HEK293 (cell line): ENCODE data around the gene COL9A3.

Experiments
- CTCF ChIA-PET: fragments of 350-600 bp; formaldehyde crosslinking; extraction: SDS; loops from one replicate; lab custom pipeline; 2021; ENCODE audit warnings: antibody characterized with exemption; lab: Yijun Ruan, JAX
- POLR2A ChIA-PET: fragments of 300-600 bp; formaldehyde crosslinking; extraction: SDS; loops from one replicate; lab custom pipeline; 2020; ENCODE audit warnings: antibody characterized with exemption, inconsistent platforms; lab: Yijun Ruan, JAX
- H3K27ac ChIP-seq: fragments of 200-500 bp; sonication (Bioruptor generic); 2 replicates; pipeline ENCODE4 v1.5.1; 2014; ENCODE audit warnings: low read depth, low read length, control low read depth, inconsistent platforms; ENCODE audit errors: extremely low read depth
- H3K36me3 ChIP-seq, 2 experiments: fragments of 200-500 bp in 1 of 2; sonication (Bioruptor generic) in 1 of 2; 1 replicate in 1 of 2; 2 replicates in 1 of 2; pipeline ENCODE4 v1.5.1; 2014 to 2017; ENCODE audit warnings: inconsistent platforms in 2 of 2, low read length in 2 of 2; ENCODE audit not compliant: control insufficient read depth in 2 of 2, insufficient read depth in 1 of 2
- H3K4me1 ChIP-seq: fragments of 200-500 bp; sonication (Bioruptor generic); 2 replicates; pipeline ENCODE4 v1.5.1; 2014; ENCODE audit warnings: mild to moderate bottlenecking, low read length, inconsistent platforms; ENCODE audit not compliant: control insufficient read depth, insufficient read depth
- H3K4me3 ChIP-seq: 2 replicates; pipeline ENCODE4 v1.5.1; 2011; ENCODE audit warnings: low read depth, mild to moderate bottlenecking, control low read depth, low read length, moderate library complexity
- H3K9me3 ChIP-seq: fragments of 200-500 bp; sonication (Bioruptor generic); 2 replicates; pipeline ENCODE4 v1.5.1; 2014; ENCODE audit warnings: low read depth, low read length, inconsistent platforms; ENCODE audit not compliant: control insufficient read depth, insufficient read depth
- GLIS1 ChIP-seq: fragments of 450-650 bp; formaldehyde crosslinking; IDR thresholded peaks from 2 replicates; pipeline ENCODE4 v1.5.1; 2016; ENCODE audit warnings: missing biosample characterization, missing genetic modification characterization
- KLF7 ChIP-seq: fragments of 450-650 bp; formaldehyde crosslinking; IDR thresholded peaks from 2 replicates; pipeline ENCODE4 v1.5.1; 2016; ENCODE audit warnings: missing biosample characterization, missing genetic modification characterization, borderline replicate concordance
- MZF1 ChIP-seq: fragments of 450-650 bp; formaldehyde crosslinking; IDR thresholded peaks from 2 replicates; pipeline ENCODE4 v1.5.1; 2017; ENCODE audit warnings: missing biosample characterization, missing genetic modification characterization, borderline replicate concordance
- PRDM1 ChIP-seq: fragments of 450-650 bp; formaldehyde crosslinking; IDR thresholded peaks from 2 replicates; pipeline ENCODE4; 2016; ENCODE audit warnings: missing biosample characterization, missing genetic modification characterization
- SCRT2 ChIP-seq: fragments of 450-650 bp; formaldehyde crosslinking; IDR thresholded peaks from 2 replicates; pipeline ENCODE4 v1.5.1; 2016; ENCODE audit warnings: missing biosample characterization, missing genetic modification characterization
- YY1 ChIP-seq: fragments of 450-650 bp; formaldehyde crosslinking; IDR thresholded peaks from 2 replicates; pipeline ENCODE4 v1.5.1; 2018; ENCODE audit warnings: missing biosample characterization, missing genetic modification characterization
- ZBTB8A ChIP-seq: fragments of 450-650 bp; formaldehyde crosslinking; IDR thresholded peaks from 2 replicates; pipeline ENCODE4 v1.5.1; 2016; ENCODE audit warnings: missing biosample characterization, missing genetic modification characterization
- ZNF175 ChIP-seq: fragments of 450-650 bp; formaldehyde crosslinking; IDR thresholded peaks from 2 replicates; pipeline ENCODE4 v1.5.1; 2016; ENCODE audit warnings: missing biosample characterization, missing genetic modification characterization
- ZNF214 ChIP-seq: fragments of 450-650 bp; formaldehyde crosslinking; IDR thresholded peaks from 2 replicates; pipeline ENCODE4 v1.5.1; 2017; ENCODE audit warnings: missing biosample characterization, mild to moderate bottlenecking, missing genetic modification characterization, borderline replicate concordance
- ZNF221 ChIP-seq: fragments of 450-650 bp; formaldehyde crosslinking; IDR thresholded peaks from 2 replicates; pipeline ENCODE4 v1.5.1; 2017; ENCODE audit warnings: missing biosample characterization, missing genetic modification characterization, borderline replicate concordance
- ZNF354C ChIP-seq: fragments of 450-650 bp; formaldehyde crosslinking; IDR thresholded peaks from 2 replicates; pipeline ENCODE4 v1.5.1; 2016; ENCODE audit warnings: missing biosample characterization, missing genetic modification characterization, low read depth, borderline replicate concordance
- ZNF37A ChIP-seq: fragments of 450-650 bp; IDR thresholded peaks from 2 replicates; pipeline ENCODE4 v1.5.1; 2018; ENCODE audit warnings: missing biosample characterization, missing genetic modification characterization
- ZNF423 ChIP-seq: fragments of 450-650 bp; formaldehyde crosslinking; IDR thresholded peaks from 2 replicates; pipeline ENCODE4 v1.5.1; 2016; ENCODE audit warnings: missing biosample characterization, missing genetic modification characterization
- ZNF426 ChIP-seq: fragments of 450-650 bp; formaldehyde crosslinking; IDR thresholded peaks from 2 replicates; pipeline ENCODE4 v1.5.1; 2017; ENCODE audit warnings: missing biosample characterization, missing genetic modification characterization, mild to moderate bottlenecking, inconsistent platforms, moderate library complexity
- ZNF514 ChIP-seq: fragments of 450-650 bp; formaldehyde crosslinking; IDR thresholded peaks from 2 replicates; pipeline ENCODE4 v1.5.1; 2016; ENCODE audit warnings: missing biosample characterization, missing genetic modification characterization
- ZNF529 ChIP-seq: fragments of 450-650 bp; formaldehyde crosslinking; IDR thresholded peaks from 2 replicates; pipeline ENCODE4 v1.5.1; 2017; ENCODE audit warnings: missing genetic modification characterization, missing biosample characterization; ENCODE audit not compliant: insufficient replicate concordance
- ZNF596 ChIP-seq: fragments of 450-650 bp; IDR thresholded peaks from 2 replicates; pipeline ENCODE4 v1.5.0; 2018; ENCODE audit warnings: missing biosample characterization, mild to moderate bottlenecking, missing genetic modification characterization, moderate library complexity
- ZNF639 ChIP-seq: fragments of 450-650 bp; formaldehyde crosslinking; IDR thresholded peaks from 2 replicates; pipeline ENCODE4 v1.5.1; 2016; ENCODE audit warnings: missing biosample characterization, missing genetic modification characterization
- ZNF747 ChIP-seq: fragments of 450-650 bp; formaldehyde crosslinking; IDR thresholded peaks from 2 replicates; pipeline ENCODE4 v1.5.1; 2016; ENCODE audit warnings: missing biosample characterization, missing genetic modification characterization
- ZNF76 ChIP-seq: fragments of 450-650 bp; formaldehyde crosslinking; IDR thresholded peaks from 2 replicates; pipeline ENCODE4; 2016; ENCODE audit warnings: low read depth, missing biosample characterization, missing genetic modification characterization, borderline replicate concordance
- ZXDB ChIP-seq: fragments of 450-650 bp; formaldehyde crosslinking; IDR thresholded peaks from 2 replicates; pipeline ENCODE4 v1.5.1; 2016; ENCODE audit warnings: missing biosample characterization, missing genetic modification characterization
- TF ChIP-seq, protein P1 (sequence below): fragments of 450-650 bp; formaldehyde crosslinking; IDR thresholded peaks from 2 replicates; pipeline ENCODE4 v1.5.1; 2017; ENCODE audit warnings: missing biosample characterization, missing genetic modification characterization
- TF ChIP-seq, protein P2 (sequence below): fragments of 450-650 bp; formaldehyde crosslinking; IDR thresholded peaks from 2 replicates; pipeline ENCODE4 v1.5.1; 2016; ENCODE audit warnings: missing biosample characterization, missing genetic modification characterization

Gene COL9A3

GRCh38 chr20:62888406-62888805, 71.6 kb downstream of the COL9A3 start:
- POLR2A ChIA-PET, result interaction anchor here (0.6 to 1.0 kb wide), 3 partner anchors 9 to 51 kb away, joined by 3 to 4 read pairs (median 3); partner anchors contain the start of gene GID8
- H3K4me3 ChIP-seq, result no peak overlapping the region
- CTCF ChIA-PET, result interaction anchor here (0.8 to 1.5 kb wide), 4 partner anchors 12 to 88 kb away, joined by 3 to 11 read pairs (median 5); no protein-coding TSS in a partner anchor
- H3K4me1 ChIP-seq, result peaks cover 3% of the 10 kb centered on the region; the same call in 1 of the 2 replicates
- no peak for TF ChIP-seq ZNF426 (tag by site-specific recombination)
- peaks cover 9 to 81% of the 10 kb centered on the region in 2 experiments; a peak in 1 of 3 replicates for H3K36me3 ChIP-seq
- no peaks in the 10 kb centered on the region for H3K9me3 ChIP-seq
- H3K27ac ChIP-seq, result no peak overlapping the region

GRCh38 chr20:62888910-62889309, 72.1 kb downstream of the COL9A3 start:
- TF ChIP-seq ZNF529 (tag by site-specific recombination) (no peak), ZNF214 (tag by site-specific recombination) (no peak), ZBTB8A (tag by site-specific recombination) (no peak), SCRT2 (tag by site-specific recombination) (no peak), ZNF747 (tag by site-specific recombination) (no peak), ZNF76 (tag by site-specific recombination) (no peak), MZF1 (no peak), ZNF639 (tag by site-specific recombination) (no peak), ZNF354C (tag by site-specific recombination) (no peak), ZXDB (tag by site-specific recombination) (no peak), KLF7 (no peak), ZNF596 (tag by site-specific recombination) (no peak), PRDM1 (tag by site-specific recombination) (no peak), YY1 (tag by site-specific recombination) (no peak), ZNF37A (no peak)
- TF ChIP-seq, protein P1, sequence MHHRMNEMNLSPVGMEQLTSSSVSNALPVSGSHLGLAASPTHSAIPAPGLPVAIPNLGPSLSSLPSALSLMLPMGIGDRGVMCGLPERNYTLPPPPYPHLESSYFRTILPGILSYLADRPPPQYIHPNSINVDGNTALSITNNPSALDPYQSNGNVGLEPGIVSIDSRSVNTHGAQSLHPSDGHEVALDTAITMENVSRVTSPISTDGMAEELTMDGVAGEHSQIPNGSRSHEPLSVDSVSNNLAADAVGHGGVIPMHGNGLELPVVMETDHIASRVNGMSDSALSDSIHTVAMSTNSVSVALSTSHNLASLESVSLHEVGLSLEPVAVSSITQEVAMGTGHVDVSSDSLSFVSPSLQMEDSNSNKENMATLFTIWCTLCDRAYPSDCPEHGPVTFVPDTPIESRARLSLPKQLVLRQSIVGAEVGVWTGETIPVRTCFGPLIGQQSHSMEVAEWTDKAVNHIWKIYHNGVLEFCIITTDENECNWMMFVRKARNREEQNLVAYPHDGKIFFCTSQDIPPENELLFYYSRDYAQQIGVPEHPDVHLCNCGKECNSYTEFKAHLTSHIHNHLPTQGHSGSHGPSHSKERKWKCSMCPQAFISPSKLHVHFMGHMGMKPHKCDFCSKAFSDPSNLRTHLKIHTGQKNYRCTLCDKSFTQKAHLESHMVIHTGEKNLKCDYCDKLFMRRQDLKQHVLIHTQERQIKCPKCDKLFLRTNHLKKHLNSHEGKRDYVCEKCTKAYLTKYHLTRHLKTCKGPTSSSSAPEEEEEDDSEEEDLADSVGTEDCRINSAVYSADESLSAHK (tag by site-specific recombination), result no peak
- Histone ChIP-seq H3K36me3 (peaks cover 9 to 86% of the 10 kb centered on the region in 2 experiments; a peak in 1 of 3 replicates), H3K4me1 (peaks cover 3% of the 10 kb centered on the region; the same call in 1 of the 2 replicates), H3K4me3 (no peak overlapping the region), H3K27ac (no peak overlapping the region), H3K9me3 (no peaks in the 10 kb centered on the region)
- ChIA-PET CTCF (interaction anchor here (1.1 to 1.5 kb wide), 2 partner anchors 11 to 15 kb away, joined by 4 to 11 read pairs; no protein-coding TSS in a partner anchor), POLR2A (no interaction called here)

GRCh38 chr20:62889411-62889810, 72.6 kb downstream of the COL9A3 start:
- H3K36me3 ChIP-seq, result peaks cover 9 to 91% of the 10 kb centered on the region in 2 experiments; a peak in 1 of 3 replicates
- TF ChIP-seq ZNF221 (no peak), GLIS1 (no peak), ZNF514 (tag by site-specific recombination) (no peak), ZNF175 (no peak), ZNF423 (tag by site-specific recombination) (no peak)
- TF ChIP-seq, protein P1 (tag by site-specific recombination), result no peak
- TF ChIP-seq, protein P2, sequence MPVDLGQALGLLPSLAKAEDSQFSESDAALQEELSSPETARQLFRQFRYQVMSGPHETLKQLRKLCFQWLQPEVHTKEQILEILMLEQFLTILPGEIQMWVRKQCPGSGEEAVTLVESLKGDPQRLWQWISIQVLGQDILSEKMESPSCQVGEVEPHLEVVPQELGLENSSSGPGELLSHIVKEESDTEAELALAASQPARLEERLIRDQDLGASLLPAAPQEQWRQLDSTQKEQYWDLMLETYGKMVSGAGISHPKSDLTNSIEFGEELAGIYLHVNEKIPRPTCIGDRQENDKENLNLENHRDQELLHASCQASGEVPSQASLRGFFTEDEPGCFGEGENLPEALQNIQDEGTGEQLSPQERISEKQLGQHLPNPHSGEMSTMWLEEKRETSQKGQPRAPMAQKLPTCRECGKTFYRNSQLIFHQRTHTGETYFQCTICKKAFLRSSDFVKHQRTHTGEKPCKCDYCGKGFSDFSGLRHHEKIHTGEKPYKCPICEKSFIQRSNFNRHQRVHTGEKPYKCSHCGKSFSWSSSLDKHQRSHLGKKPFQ (tag by site-specific recombination), result no peak
- POLR2A ChIA-PET, result interaction anchor here (0.6 to 1.0 kb wide), 2 partner anchors 18 to 47 kb away, joined by 3 to 5 read pairs; no protein-coding TSS in a partner anchor
- no peak overlapping the region for H3K27ac ChIP-seq
- no peak overlapping the region for H3K4me3 ChIP-seq
- H3K9me3 ChIP-seq, result no peaks in the 10 kb centered on the region
- CTCF ChIA-PET, result interaction anchor here (1.5 kb wide), 1 partner anchor 11 kb away, joined by 11 read pairs; no protein-coding TSS in a partner anchor
- H3K4me1 ChIP-seq, result peaks cover 3% of the 10 kb centered on the region; the same call in 1 of the 2 replicates
